Hepatocyte (in vitro differentiated cells): ENCODE measurements around the gene MB21D2.

Experiments
- EZH2 ChIP-seq: fragments of 200-600 bp; sonication (generic); IDR thresholded peaks from 2 replicates; pipeline ENCODE4 v1.6.1; 2016; ENCODE audit warnings: antibody characterized with exemption, mild to moderate bottlenecking, borderline replicate concordance
- EZH2phosphoT487 ChIP-seq: fragments of 200-600 bp; sonication (generic); IDR thresholded peaks from one replicate; pipeline ENCODE4 v1.6.1; 2018; ENCODE audit warnings: antibody characterized with exemption, mild to moderate bottlenecking, low read depth, moderate library complexity; ENCODE audit not compliant: unreplicated experiment, severe bottlenecking
- TF ChIP-seq, protein P1 (sequence below): fragments of 200-600 bp; sonication (generic); IDR thresholded peaks from 2 replicates; pipeline ENCODE4 v1.5.1; 2016; ENCODE audit warnings: antibody characterized with exemption, mild to moderate bottlenecking; ENCODE audit not compliant: poor library complexity

DNA sequence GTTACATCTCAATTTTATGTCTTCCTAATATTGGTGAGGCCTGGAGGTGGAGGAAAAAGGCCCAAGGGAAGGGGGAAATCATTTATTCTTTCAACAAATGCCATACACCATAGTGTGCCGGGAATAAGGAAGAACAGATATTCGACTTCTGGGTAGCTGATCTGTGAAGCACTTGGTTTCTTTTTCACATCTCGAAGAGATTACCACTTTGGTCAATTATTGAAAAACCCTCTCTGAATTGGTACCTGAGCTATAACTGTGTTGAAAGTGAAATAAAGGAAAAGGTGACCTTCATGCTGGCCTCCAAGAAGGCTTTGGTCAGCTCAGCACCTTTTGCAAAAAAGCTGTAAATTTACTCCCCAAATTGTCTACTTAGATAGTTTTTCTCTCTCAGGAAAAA is 14.2 kb upstream of the MB21D2 start:
- no peak for TF ChIP-seq EZH2phosphoT487
- TF ChIP-seq, protein P1, sequence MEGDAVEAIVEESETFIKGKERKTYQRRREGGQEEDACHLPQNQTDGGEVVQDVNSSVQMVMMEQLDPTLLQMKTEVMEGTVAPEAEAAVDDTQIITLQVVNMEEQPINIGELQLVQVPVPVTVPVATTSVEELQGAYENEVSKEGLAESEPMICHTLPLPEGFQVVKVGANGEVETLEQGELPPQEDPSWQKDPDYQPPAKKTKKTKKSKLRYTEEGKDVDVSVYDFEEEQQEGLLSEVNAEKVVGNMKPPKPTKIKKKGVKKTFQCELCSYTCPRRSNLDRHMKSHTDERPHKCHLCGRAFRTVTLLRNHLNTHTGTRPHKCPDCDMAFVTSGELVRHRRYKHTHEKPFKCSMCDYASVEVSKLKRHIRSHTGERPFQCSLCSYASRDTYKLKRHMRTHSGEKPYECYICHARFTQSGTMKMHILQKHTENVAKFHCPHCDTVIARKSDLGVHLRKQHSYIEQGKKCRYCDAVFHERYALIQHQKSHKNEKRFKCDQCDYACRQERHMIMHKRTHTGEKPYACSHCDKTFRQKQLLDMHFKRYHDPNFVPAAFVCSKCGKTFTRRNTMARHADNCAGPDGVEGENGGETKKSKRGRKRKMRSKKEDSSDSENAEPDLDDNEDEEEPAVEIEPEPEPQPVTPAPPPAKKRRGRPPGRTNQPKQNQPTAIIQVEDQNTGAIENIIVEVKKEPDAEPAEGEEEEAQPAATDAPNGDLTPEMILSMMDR = no peak
- no peak for TF ChIP-seq EZH2
